Activated CD8-positive, alpha-beta memory T cell treated with anti-CD3 and anti-CD28 coated beads for 4 hours (primary cell): ENCODE data around the gene CCR6.

Experiments
- DNase-seq, 2 donors: peaks; one replicate each; pipeline ENCODE4 v3.0.0-alpha.2; 2020; ENCODE audit warnings: low read depth in 2 of 2

Gene CCR6

DNA sequence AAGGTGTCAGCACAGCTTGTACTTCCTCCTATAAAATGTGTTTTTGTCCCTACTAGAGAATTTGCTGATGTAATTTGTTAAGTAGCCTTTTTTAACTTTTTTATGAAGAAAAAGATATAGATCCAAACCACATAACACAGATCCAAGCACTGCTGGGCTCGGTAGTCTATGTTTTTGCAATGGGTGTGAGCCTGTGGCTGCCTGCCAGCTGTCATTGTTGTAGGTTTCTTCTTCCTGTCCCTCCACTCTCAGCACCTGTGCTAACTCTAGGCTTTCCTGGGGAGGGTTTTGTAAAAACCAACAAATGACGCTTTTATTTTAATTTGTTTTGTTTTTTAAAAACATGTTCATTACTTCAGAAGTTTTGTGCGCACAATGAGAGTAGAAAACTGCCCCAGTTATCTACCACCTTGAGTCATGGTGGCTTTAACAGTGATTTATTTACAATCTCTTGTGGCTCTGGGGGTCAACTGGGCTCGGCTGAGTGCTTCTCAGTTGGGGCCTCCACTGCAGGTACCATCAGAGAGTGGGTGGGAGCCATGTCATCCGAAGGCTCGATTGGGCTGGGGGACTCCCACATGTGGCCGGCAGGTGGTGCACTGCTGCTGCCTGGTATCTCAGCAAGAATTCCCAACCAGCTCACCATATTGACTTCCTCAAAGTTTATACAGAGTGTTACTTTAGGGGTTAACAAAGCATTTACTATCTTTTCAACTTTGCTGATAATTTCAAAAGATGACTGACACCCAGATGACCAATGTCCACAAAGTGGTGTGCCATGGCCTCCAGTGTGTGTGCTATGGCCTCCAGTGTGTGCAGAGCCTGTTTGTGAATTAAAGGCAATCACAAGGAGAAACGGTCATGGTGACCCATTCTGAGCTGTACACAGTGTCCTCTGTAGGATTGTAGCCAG lies 3.0 kb upstream of the CCR6 start:
- no peak for DNase-seq

DNA sequence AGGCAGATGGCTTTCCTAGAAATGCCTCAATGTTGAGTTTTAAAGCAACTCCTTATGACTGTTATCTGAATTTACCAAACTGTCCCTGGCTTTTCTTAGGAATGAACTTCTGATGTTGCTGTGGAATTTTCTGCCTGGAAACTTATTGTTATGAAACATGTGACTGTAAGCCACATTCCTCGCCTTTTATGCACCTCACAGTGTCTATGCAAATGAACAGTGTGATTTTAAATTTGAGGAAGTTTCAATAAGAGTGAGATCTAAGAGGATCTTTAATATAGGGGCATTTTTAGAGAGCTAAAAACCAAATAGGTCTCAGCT lies 2.4 kb upstream of the CCR6 start:
- DNase-seq, result no peak

DNA sequence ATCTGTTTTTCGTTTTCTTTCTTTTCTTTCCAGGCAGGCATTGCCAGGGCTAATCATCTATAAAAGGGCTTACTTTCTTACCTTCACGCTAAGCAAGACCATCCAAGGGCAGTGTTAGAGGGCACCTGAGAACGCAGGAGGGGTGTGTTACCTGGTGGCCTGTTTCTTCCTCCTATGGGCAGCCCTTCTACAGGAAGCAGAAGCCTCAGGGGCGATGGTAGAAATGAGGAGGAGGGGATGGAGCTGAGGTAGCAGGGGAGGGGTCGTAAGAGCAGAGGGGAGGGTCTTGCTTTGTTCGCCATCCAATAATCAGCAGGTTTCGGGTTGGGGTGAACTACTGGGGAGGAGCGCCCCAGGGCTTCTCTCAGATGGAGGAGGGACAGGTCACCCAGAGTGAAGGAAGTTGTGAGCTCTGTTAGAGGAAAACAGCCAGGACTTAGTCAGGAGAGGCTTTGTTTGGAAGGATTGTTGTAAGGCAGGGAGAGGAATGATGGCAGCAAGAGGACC lies 1.5 kb upstream of the CCR6 start:
- DNase-seq, result no peak

DNA sequence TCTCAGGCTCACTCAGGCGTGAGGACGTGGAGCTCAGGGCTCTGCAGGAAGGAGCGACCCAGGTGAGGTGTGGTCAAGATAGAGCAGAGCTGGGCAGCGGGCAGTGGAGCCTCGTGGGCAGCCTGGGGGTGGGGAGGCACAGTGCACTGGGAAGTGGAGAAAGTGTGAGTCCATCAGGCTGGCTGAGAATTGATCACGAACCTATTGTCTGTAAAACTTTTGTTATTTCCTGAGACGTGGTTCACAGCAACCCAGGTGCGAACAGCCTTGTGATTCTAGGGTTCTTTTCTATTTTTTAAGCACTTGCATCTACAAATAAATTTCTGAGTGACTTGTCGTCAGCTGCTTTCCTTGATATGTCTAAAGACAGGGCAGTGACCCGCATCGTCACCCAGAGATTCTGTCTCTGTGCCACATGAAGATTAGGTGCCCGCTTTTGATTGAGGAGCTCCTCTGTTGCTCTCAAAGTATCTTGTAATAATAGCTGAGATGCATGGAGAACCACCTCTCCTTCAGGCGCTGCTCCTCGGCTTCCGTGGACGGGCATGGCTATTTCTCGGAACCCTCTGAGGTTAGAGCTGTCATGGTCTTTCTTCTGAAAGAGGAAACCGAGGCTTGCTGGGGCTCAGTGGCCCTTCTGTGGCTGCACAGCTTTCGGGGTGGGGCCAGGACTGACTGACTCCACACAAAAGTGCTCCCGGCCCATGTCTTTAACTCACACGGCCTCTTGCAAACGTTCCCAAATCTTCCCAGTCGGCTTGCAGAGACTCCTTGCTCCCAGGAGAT lies 662 bp upstream of the CCR6 start:
- no peak for DNase-seq

DNA sequence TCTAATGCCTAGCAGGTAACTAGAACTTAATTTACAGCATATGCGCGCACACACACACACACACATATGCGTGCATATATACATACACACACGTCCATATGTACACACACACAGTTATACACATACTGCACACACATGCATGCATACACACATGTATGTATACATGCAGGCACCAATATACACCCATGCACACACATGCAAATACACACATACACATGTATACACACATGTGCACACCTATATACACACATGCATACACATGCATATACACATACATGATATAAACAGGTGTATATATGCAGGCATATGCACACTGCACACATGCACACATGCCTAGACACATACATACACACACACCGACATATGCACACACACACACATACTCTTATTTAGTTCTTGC lies 1.9 kb downstream of the CCR6 start:
- DNase-seq, result no peak

DNA sequence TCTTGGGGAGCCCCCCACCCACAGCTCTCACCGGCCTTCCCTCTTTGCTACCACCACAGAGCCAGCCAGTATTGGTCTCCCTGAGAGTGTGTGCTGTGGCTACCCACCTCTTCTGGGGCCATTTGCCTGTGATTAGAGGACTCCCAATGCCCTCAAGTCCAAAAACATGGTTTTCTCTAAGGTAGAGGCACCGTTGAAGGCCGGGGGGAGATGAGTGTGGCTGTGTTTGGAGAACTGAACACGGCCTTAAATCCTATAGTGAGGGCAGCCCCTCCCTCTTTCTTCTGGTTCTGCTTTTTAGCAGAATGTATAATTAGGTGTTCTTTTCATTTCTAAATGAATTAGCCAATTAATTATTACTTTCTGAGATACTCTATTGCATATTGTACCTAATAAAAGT lies 2.5 kb downstream of the CCR6 start:
- DNase-seq, result no peak

DNA sequence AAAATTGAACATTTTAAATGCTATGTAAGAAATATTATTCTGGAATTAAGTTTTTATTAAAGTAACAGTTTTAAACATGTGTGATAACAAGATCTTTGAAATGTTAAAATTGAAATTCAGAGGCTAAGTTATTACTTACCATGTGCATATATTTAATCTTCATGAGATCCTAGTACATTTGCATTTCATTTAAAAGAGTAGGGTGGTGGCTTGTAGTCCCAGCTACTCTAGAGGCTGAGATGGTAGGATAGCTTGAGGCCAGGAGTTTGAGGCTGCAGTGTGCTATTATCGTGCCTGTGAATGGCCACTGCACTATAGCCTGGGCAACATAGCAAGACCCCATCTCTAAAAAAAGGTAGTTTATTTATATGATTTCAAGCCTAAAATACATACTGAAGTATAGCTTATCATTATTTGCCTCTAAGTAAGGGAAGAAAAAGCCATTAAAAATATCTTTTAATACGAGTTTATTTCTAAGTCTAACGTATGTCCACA lies 3.0 kb downstream of the CCR6 start:
- no peak for DNase-seq

DNA sequence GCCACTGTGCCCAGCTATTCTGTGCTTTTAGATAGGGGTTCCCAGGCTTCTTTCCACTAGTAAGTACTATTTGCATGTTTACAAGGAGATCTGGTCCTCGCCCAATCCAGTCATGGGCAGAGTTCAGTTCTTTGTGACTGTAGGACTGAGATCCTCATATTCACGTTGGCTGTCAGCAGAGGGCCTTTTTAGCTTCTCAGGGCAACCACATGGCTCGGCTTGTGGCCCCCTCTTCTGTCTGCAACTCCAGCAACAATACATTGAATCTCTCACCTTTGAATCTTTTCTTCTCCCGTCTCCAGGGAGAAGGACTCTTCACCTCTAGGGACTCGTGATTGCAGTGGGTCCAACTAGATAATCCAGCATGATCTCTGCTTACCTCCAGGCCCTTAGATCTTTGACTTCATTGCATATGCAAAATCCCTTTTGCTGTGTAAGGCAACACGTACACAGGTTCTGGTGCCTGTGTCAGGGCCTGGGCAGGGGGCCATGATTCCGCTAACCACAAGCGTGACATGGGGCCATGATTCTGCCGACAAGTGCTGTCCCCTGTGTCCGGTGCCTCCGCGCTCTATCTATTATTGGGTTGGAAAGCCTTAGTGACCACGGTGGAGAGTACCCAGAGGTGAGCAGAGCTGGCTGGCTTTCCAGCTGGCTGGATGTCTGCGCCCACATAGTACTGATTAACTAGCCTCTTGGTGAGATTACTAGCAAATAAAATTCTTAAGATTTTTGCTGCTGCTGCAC lies 5.1 kb downstream of the CCR6 start:
- no peak for DNase-seq

DNA sequence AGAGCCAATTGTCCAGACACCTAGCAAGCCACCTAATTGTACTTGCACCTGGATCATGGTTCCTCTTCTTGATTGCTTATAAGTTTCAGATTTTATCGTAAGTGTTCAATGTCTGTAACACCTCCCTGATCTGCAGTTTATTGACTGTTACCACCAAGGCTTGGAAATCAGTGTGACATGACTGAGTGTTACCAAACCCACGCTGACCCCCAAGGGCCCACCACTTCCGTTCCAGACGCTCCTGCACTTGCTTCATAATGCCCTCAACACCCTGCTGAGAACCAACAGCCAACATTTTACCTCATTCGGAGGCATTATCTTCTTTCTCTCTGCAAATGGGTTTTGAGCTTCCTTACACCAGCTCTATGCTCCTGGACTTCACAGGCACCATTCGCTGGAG lies 6.3 kb downstream of the CCR6 start:
- DNase-seq, result no peak

DNA sequence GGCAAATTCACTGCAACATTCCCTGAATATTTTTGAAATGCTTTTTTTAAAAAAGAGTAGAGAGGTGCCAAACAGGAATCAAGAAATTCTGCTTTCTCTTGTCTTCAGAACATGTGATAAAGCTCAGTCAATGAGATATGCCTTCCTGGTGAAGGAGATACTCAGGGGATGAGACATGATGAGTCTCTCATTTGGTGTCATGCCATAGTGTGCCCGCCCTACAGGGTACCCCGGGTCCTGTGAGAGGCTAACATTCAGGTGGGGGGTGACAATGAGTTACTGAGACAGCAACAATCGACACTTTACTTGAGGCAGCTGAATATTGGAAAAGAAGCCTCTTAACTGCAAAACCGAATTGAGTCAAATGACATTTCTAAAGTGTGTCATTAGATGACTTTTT lies 6.7 kb downstream of the CCR6 start:
- DNase-seq, result no peak

DNA sequence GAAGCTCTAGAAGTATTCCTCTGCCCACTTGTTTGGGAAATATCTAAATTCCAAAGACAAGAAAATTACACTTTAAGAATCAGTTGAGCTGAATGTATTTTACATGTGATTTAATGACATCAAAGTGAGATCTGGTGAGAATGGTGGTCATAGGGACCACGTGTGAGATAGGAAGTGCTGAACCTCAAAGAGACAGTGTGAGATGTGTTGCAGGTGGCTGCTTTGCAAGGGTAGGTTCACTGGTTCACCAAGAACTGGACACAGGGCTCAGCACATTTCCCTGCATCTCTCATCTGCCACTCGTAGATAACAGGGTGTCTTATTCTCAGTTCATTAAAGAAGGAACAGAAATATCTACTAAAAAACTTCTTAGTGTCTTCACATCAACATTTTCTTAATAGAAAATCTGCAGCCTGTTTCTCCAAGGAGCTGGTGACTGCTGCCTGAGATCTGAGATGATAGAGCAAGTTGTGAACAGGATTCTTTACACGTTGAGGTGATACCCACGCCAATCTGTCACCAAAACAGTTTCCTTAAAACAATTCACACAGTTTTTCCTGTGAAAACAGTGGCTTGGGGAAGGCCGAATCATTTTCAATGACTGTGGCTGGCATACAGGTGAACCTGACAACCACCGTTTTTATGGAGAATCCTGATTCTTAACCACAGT lies 7.2 kb downstream of the CCR6 start:
- DNase-seq, result no peak

DNA sequence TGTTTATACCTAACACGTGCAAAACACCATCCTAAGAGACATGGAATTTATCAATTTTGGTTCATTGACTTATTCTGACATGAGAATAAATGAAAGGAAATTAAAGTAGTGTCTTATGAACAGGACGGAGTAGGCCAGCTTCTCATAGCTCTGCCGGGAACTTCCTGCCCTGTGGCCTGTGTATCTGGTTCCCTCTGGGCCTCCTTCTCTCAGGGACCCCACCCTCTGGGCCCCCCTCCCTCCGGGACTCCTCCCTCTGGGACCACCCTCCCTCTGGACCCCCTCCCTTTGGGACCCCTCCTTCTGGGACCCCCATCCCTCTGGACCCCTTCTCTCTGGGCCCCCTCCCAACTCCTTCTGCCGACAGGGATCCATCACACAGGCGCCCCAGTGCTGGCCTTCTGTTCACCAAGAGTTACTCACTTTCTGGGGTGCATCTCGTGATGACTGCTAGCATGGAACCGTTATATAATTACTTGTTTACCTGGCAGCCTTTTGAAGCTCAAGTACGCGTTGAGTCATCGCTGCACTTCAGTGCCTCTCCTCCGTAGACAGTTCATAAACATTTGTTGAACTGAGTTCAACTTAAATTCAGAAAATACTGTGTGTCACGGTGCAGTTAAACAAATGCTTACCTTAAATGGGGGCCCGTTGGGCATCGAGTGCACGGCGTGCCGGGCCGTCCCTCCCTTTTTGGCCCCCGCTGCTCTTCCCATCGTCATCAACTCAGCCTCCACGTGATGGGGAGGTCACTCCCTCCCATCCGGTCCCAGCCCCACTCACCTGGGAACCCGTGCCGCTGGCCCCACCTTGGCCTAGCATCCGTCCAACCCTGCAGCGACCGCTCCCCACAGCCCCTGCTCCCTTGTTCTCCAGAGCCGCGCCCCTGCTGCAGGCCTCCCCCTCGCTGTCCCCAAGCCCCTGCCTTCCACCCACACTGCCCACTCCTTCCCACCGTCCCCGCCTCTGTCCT lies 8.1 kb downstream of the CCR6 start:
- no peak for DNase-seq

DNA sequence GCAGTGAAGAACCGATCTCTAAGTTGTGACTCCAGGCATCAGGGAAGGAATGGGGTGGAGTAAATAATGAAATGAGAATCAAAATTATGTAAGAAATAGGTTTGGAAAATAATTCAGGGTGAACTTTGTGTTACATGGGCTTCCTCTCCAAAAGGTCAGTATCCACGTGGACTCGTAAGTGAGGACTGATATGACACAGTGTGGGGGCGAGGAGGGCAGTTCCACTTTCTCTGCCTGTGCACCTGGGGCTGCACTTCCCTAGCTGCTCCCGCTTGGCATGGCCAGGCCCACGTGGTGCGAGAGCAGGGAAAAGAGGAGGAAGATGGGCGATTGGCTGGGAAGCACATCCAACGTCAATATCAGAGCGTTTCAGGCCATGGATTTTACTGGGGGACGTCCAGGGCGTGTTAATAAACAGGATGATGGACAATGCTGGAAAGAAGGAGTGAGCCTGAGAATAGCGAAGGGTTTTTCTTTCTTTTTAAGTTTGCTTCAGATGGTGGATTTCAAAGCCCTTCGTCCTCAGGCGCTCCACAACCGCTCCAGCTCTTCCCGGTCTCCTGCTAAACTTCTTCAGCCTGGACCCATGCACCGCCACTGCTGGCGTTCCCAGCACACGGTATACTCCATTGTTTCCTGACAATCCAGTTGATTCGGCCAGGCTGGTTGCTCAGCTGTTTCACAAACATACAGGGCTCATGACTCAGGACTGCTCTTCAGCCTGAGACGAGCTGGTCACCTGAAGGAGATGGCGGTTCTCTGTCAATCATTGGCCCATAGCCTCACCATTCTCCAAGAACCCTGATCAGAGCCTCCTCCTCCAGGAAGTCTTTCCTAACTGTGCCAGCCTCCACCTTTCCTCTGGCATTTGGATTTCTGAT lies 11.8 kb downstream of the CCR6 start:
- DNase-seq, result no peak

DNA sequence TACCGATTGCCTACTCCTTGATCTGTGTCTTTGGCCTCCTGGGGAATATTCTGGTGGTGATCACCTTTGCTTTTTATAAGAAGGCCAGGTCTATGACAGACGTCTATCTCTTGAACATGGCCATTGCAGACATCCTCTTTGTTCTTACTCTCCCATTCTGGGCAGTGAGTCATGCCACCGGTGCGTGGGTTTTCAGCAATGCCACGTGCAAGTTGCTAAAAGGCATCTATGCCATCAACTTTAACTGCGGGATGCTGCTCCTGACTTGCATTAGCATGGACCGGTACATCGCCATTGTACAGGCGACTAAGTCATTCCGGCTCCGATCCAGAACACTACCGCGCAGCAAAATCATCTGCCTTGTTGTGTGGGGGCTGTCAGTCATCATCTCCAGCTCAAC lies 13.5 kb downstream of the CCR6 start:
- no peak for DNase-seq

DNA sequence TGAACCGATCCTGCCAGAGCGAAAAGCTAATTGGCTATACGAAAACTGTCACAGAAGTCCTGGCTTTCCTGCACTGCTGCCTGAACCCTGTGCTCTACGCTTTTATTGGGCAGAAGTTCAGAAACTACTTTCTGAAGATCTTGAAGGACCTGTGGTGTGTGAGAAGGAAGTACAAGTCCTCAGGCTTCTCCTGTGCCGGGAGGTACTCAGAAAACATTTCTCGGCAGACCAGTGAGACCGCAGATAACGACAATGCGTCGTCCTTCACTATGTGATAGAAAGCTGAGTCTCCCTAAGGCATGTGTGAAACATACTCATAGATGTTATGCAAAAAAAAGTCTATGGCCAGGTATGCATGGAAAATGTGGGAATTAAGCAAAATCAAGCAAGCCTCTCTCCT lies 14.2 kb downstream of the CCR6 start:
- no peak for DNase-seq

DNA sequence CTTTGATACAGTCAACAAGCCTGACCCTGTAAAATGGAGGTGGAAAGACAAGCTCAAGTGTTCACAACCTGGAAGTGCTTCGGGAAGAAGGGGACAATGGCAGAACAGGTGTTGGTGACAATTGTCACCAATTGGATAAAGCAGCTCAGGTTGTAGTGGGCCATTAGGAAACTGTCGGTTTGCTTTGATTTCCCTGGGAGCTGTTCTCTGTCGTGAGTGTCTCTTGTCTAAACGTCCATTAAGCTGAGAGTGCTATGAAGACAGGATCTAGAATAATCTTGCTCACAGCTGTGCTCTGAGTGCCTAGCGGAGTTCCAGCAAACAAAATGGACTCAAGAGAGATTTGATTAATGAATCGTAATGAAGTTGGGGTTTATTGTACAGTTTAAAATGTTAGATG lies 15.0 kb downstream of the CCR6 start:
- no peak for DNase-seq

DNA sequence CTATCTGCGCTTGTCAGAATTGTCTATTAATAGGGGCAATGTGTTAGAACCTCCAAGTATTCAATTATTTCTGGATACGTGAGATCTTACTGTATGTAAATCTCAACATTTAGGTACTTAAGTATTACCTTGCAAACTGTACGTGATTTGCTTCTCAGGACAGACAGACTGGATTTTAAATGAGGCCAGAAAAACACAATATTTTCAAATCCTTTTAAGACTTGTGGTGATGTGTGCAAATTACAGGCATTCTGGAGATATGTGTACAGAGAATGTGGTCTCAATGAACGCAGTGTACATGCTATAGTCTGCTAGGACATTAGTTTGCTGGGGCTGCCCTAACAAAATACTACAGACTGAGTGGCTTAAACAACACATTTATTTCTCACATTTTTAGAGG lies 16.9 kb downstream of the CCR6 start:
- DNase-seq, result no peak

DNA sequence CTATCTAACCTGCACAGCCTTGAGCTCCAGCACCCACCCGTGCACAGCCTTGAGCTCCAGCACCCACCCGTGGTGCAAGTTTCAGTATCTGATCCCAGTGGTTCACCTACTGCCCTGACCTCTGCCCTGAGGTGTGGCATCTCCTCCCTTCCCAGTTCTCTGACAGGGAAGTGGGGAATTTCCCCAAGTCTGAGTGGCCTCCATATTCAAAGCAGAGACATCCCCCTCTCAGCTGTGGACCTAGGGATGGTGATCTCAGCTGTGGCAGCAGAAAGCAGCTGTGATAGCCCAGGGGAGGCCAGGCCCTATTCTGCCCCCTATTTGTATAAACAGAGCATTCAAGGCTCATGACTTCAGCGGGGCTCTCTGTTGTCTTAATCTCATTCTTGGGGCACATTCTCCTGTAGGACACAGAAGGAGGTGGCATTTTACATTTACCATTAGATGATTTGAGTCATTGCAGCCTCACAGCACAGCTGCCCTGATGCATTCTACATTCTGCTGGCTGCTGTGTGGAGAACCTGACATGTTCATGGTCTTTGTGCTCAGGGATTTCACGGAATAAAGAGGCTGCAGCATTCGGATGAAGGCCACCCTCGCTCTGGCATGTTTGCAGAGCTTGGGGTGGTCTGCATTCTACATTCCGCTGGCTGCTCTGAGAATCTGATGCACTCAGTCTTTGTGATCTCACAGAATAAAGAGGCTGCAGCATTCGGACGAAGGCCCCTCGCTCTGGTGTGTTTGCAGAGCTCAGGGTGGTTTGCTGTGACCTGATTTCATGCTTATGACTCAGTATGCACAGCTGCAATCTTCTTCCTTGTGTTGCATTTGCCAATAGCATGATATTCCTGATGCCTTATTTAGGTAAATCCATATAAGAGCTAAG lies 17.9 kb downstream of the CCR6 start:
- DNase-seq, result no peak
